Activated gamma-delta T cell (primary cell): ENCODE measurements around the gene STMN1.

Experiments used
- DNase-seq: peaks from one replicate; lab custom pipeline; 2025; lab: John Stamatoyannopoulos, UW

Gene STMN1

DNA sequence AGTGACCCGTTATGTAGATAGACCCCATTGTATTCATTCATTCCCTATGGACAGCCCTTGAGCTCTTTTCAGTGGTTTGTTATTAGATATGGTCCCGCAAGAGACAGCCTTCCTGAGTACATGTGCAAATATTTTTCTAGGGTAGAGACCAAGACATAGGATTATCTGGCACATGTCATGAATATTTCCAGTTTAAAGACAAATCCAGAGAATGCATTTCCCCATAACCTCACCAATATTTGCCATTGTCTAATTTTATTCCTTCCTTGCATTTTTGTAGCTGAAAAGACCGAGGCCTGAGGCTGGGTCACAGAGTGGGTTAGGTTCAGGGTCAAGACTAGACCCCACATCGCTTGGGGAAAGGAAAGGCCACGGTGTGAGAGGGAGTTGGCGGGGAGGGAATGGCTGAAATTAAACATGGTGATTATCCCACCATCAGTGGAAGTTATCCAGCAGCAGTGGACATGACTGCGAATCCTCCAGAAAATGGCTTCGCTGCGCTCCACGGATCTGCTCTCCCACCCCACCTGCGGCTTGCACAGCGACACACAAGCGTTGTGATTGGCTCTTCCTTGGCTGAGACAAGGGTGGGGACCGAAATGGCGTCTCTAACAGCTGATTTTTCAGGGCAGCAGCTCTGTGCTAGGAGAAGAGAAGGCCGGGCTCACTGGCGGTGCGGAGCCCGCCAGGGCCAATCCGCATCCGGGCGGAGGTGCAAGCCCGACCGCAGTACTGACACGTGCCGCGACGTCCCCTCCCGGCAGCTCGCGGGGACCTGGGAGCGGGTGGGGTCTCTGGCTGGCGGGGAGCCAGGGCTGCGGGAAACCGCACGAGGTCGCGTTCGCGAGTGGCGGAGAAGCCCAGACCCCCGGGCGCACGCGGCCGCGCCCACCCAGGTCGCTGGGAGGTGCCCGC, 16.1 kb upstream of the STMN1 start:
- peak; percentile 53 for DNase-seq

- DNase-seq, result no peak
These were observed 12.4 kb upstream of the STMN1 start for GRCh38 chr1:25918615-25919014.

- no peak for DNase-seq
These were observed 11.8 kb upstream of the STMN1 start for GRCh38 chr1:25917996-25918395.

- no peak for DNase-seq
These were observed 10.2 kb upstream of the STMN1 start for GRCh38 chr1:25916460-25916859.

GRCh38 chr1:25914074-25914995, 8.1 kb upstream of the STMN1 start:
- DNase-seq, result no peak

- DNase-seq, result no peak
These were observed 7.0 kb upstream of the STMN1 start for GRCh38 chr1:25913206-25913605.

DNA sequence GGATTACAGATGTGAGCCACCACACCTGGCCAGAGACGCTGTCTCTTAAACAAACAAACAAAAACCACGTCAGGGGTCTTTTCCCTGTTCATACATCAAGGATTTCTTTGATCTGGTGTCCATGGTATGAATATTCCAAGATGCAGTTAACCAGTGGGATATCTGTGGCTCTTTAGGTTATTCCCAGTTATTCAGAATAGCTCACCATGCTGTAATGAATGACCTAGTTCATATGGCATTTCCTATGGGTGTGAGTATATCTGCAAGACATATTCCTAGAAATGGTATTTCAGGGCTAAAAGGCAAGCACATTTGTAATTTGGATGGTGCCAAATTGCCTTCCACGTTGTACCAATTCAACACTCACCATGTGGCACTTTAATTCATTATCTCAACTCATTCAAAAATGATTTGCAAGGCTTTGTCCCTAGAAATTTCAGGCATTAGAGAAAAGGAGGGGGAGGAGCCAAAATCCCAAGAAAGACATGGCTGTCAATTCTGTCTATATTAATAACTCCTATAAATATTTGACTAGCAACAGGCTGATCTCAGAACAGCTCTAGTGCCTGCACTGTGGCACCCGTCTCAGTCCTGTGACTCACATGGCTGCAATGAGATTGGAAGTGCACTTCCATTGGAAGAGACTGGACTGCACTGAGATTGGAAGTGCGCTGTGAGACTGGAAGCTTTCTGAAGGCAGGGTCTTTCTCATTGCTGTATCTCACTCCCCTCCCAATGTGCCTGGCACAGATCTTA, 6.0 kb upstream of the STMN1 start:
- no peak for DNase-seq

DNA sequence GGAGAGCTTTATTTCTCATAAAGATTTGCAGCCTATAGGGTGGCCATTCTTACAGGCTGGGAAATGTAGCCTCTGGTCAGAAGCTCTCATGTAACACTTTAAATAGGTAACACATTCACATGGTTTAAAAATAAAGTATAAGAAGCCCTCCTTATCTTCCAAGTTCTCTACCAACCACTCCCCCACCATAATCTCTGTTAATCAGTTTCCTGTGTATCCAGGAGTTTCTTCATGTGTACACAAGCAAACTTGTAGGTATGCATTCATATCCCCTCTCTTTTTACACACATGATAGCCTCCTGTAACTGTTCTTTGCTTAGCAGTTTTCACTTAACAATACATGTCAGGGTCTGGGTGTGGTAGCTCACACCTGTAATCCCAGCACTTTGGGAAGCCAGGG, 4.9 kb upstream of the STMN1 start:
- no peak for DNase-seq

DNA sequence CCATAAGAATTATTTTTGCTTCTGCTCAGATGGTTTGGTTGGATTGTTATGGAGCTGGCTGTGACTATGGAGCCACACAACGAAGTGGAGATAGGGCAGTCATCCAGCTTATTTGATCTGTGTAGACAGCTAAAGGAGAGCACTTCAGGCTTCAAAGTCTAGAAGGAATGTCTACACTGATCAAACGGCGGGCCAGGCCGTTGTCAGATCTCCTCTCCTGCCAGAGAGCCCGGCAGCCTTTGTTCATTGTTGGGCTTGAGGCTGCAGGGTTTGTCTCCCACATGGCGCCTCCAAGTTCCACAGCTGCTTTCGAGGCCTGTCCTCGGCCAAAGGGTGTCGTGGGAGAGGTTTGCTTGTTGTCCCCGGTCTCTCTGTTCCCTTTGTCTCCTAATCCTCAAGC, 2.8 kb upstream of the STMN1 start:
- no peak for DNase-seq

DNA sequence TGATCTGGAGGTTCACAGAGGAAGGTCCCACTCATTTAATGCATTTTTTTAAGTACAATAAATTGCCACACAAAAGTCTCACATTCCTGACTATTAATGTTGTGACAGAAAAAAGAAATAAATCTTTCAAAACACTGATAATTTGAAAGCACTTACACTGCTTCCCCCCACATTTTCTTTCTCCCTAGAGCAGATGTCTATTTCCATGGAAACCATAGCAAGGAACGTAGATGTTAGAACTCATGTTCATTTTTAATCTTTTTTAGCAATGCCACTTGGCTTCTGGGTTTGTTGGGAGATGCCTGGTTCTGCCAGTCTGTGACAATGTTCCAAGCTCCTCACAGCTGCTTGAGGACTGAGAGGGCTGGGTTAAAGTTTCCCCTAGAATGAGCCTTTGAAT, 1.9 kb upstream of the STMN1 start:
- DNase-seq, result no peak

- no peak for DNase-seq
These were observed 1.4 kb upstream of the STMN1 start for GRCh38 chr1:25907601-25908000.

DNA sequence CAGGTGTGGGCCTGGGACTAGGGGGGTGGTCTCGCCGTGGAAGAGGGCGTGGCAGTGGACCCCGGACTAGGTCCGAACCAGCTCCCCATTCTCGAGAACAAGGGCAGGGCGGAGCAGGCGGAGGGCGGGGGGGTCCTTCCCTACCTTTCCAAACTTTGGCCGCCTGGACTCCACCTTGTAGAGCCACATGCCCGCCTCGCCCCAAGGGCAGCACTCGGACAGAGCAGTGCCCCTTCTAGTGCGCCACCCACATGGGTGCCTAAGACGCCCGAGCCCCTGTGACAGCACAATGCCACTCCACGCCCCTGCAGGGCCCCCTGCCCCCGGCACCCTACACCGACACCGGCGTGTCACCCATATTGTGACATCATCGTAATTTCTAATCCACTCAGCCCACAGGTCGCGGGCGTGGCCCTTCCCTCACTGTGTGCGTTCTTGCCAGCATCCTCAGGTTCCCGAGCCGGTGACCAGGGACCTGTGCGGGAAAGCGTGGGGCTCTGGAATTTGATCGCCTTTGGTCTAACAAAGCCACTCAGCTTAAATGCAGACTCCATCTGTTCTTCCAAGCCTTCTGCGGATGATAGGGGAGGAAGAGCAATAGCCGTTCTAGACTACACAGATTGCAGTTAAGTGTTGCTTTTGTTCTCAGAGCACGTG, 553 bp upstream of the STMN1 start:
- DNase-seq, result no peak

DNA sequence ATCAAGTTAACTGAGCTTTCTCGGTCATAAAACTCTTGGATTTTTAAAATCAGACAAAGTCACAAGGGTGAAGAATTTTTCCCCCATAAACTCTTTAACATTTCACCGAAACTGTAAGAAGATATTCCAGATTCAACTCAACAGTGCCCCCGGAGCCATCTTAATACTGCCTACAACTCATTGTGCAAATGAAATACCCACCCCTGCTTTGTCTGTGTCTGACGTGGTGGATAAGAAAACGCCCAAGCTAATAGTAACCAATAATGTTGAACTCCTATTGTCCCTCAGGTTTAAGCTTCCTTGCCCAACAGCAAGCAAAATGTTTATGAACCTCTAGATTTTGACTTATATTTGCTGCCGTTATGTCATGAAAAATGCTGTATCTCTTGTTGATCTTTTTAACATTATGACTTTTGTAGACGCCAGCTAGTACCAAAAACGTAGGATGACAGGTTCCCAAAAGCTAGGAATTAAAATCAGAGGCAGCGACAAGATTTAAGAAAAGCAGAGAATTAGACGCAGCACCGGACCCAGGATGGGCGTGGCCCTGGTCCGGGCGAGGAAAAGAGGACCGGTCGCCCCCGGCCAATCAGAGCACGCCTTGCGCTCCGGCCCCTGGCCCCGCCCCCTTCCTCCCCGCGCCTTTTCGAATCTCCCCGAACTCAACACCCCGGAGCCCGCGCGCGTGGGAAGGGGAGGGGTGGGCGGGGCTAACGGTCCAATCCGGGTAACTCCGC, 1.1 kb downstream of the STMN1 start:
- DNase-seq, result peak; percentile 83

- no peak for DNase-seq
These were observed 2.2 kb downstream of the STMN1 start for GRCh38 chr1:25903986-25904385.

DNA sequence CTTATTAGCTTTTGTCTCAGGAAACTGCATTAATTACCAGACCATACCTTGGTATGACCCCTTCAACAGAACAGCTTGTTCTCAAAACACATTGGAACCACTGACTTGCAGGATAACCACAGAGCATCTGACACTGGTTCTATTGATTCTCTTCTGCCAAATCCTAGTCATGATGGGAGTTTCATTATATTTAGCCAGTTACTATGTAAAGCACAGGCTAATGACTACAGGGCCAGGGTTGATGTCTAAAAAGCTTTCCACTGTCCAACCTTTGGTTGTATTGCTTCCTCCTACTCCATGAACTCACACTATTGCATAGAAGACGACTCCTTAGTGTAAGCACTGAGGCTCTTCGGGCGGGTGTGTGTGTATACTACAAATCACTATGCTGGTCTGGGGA, 3.8 kb downstream of the STMN1 start:
- no peak for DNase-seq

DNA sequence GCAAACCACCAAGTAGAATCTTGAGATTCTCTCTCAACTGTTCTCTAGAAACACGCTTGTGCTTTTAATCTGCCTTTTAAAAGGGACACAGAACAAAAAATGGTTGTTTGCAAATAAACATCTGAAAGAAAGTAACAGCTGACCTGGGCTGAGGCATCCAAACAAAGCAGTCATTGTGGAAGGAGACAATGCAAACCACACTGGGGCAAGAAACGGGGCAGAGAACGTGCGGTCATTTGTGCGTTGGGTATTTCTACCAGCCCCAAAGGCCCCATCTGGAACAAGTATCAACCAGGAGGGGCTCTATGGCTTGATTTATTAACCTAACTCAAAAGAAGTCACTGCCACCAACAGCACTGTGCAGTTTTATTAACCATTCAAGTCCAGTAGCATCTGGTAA, 6.0 kb downstream of the STMN1 start:
- DNase-seq, result no peak

DNA sequence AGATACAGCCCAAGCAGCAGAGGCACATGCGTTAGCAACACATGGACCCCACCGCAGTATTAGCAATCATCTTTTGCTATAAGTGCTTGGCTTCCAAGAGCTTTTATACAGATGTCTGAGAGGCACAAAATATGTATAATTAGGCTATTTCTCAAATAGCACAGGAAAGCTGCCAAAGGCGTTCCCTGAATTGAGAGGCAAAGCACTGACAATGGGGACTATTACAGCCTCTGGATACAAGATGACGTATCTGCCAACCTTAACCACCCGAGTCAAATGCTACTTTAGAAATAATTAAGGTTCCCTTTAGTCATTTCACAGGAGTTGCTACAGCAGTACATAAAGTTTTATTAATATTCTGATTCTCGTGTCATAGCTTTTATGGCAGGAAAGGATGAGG, 6.4 kb downstream of the STMN1 start:
- no peak for DNase-seq

- DNase-seq, result no peak
These were observed 7.8 kb downstream of the STMN1 start for GRCh38 chr1:25898223-25899015.

DNA sequence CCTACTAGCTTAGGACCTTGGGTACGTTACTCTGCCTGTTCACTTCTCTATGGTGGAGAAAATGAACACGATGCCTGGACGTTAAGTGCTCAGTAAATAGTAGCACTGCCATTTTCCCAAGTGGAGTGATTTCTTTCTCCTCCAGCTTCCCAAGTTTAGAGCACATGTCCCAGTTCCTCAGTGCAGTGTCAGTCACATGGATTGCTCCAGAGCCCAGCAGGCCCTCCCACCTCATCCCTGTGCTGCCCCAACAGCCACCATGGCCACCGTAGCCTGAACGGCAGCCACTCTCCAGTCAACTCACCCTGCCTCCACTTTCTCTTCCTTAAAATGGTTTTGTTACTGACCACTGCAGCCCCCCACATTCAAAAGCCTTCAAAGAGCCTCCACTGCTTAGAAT, 8.5 kb downstream of the STMN1 start:
- no peak for DNase-seq

- DNase-seq, result no peak
These were observed 10.0 kb downstream of the STMN1 start for GRCh38 chr1:25896266-25896665.
